Breast epithelium (tissue), 4 donors: ENCODE measurements around the gene TMCC2. TPM values are rescaled to one million over a fixed set of nuclear protein-coding genes. Genes with fewer than 3 reads are reported as not detected.

Experiments
- DNase-seq, 2 donors: peaks; one replicate each; pipeline ENCODE4 v3.0.0-alpha.2; 2019; ENCODE audit warnings: low spot score in 2 of 2
- H3K27ac ChIP-seq, 2 donors: fragments of 200-600 bp; sonication (generic) in 1 of 2; one replicate each; pipeline ENCODE4 v1.5.1; 2016 to 2019; ENCODE audit warnings: mild to moderate bottlenecking in 1 of 2
- H3K27me3 ChIP-seq, 2 donors: fragments of 200-600 bp; sonication (generic) in 1 of 2; one replicate each; pipeline versions ENCODE4 v1.5.1 to v1.6.0; 2017 to 2019; ENCODE audit warnings: control low read depth in 1 of 2, mild to moderate bottlenecking in 1 of 2
- H3K36me3 ChIP-seq: fragments of 200-600 bp; one replicate; pipeline ENCODE4 v1.5.1; 2019
- H3K4me1 ChIP-seq, 2 donors: fragments of 200-600 bp; sonication (generic); one replicate each; pipeline ENCODE4 v1.5.1; 2016 to 2019; ENCODE audit warnings: control low read depth in 1 of 2
- H3K4me3 ChIP-seq, 3 donors: fragments of 200-600 bp; sonication (generic); 1 replicate in 2 of 3; 2 replicates in 1 of 3; pipeline ENCODE4 v1.5.1; 2016 to 2019; ENCODE audit warnings: mild to moderate bottlenecking in 3 of 3, moderate library complexity in 2 of 3
- H3K9me3 ChIP-seq, 2 donors: fragments of 200-600 bp; sonication (generic) in 1 of 2; one replicate each; pipeline ENCODE4 v1.5.1; 2016 to 2019; ENCODE audit warnings: control low read depth in 1 of 2
- POLR2A ChIP-seq: fragments of 450-650 bp; IDR thresholded peaks from one replicate; pipeline ENCODE4 v1.6.1; 2016; ENCODE audit warnings: antibody characterized with exemption, mild to moderate bottlenecking, moderate library complexity
- POLR2AphosphoS5 ChIP-seq, 3 donors: sonication (generic); formaldehyde crosslinking; IDR thresholded peaks; one replicate each; pipeline ENCODE4 v1.6.1; 2017; ENCODE audit warnings: antibody characterized with exemption in 3 of 3
- intact Hi-C: fragments of 100-400 bp; cut with DNase I; formaldehyde crosslinking; loops from one replicate; pipeline ENCODE4 v1.15.1; 2023; ENCODE audit warnings: low total_unique reads
- total RNA-seq, 3 donors: library from RNA; depleted of rRNA; stranded (reverse); fragments of >200 nt; gene quantifications; one replicate each; pipeline ENCODE4 v1.1.0, GENCODE V29; 2016
- TF ChIP-seq, protein P1 (sequence below), 3 donors: fragments of 450-650 bp; IDR thresholded peaks; one replicate each; pipeline ENCODE4 v1.5.1; 2016 to 2017; ENCODE audit warnings: antibody characterized with exemption in 3 of 3, mild to moderate bottlenecking in 3 of 3, moderate library complexity in 3 of 3

TMCC2 gene
- total RNA-seq, 3 donors from 2014 or later, result 1.1 to 2.2 (median 2.0) TPM

DNA sequence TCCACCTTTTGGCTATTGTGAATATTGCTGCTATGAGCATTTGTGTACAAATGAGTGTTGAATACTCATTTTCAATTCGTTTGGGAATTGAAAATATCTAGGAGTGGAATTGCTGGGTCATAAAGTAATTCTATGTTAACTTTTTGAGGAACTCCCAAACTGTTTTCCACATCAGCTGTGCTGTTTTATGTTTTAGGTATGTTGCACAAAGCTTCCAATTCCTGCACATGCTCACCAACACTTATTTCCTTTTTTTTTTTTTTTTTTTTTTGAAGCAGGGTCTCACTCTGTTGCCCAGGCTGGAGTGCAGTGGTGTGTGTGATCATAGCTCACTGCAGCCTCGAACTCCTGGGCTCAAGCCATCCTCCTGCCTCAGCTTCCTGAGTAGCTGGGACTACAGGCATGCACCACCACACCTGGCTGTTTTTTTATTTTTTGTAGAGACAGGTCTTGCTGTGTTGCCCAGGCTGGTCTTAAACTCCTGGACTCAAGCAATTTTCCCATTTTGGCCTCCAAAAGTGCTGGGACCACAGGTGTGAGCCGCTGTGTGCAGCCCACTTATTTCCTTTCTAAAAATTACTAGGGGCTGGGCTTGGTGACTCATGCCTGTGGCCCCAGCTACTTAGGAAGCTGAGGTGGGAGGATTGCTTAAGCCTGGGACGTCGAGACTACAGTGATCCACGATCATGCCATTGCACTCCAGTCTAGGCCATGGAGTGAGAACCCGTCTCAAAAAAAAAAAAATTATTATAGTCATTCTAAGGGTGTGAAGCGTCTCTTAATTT lies 33.4 kb downstream of the TMCC2 start:
- Histone ChIP-seq H3K9me3 (no peaks in the 10 kb centered on the region), H3K4me1 (no peaks in the 10 kb centered on the region), H3K27me3 (no peaks in the 10 kb centered on the region), H3K36me3 (no peaks in the 10 kb centered on the region), H3K27ac (no peak overlapping the region), H3K4me3 (no peak overlapping the region)
- no peak for DNase-seq
- intact Hi-C loops, result no loop called here
- no peak for TF ChIP-seq POLR2A
- TF ChIP-seq POLR2AphosphoS5 (IDR thresholded peaks at IDR 0.05), result no peak
- TF ChIP-seq, protein P1, sequence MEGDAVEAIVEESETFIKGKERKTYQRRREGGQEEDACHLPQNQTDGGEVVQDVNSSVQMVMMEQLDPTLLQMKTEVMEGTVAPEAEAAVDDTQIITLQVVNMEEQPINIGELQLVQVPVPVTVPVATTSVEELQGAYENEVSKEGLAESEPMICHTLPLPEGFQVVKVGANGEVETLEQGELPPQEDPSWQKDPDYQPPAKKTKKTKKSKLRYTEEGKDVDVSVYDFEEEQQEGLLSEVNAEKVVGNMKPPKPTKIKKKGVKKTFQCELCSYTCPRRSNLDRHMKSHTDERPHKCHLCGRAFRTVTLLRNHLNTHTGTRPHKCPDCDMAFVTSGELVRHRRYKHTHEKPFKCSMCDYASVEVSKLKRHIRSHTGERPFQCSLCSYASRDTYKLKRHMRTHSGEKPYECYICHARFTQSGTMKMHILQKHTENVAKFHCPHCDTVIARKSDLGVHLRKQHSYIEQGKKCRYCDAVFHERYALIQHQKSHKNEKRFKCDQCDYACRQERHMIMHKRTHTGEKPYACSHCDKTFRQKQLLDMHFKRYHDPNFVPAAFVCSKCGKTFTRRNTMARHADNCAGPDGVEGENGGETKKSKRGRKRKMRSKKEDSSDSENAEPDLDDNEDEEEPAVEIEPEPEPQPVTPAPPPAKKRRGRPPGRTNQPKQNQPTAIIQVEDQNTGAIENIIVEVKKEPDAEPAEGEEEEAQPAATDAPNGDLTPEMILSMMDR (IDR thresholded peaks at IDR 0.05), result no peak

GRCh38 chr1:205261946-205262691 lies 34.4 kb downstream of the TMCC2 start:
- no peaks in the 10 kb centered on the region for H3K36me3 ChIP-seq
- intact Hi-C loops, result no loop called here
- H3K9me3 ChIP-seq, result no peaks in the 10 kb centered on the region
- no peak overlapping the region for H3K4me3 ChIP-seq
- H3K27ac ChIP-seq, result no peak overlapping the region
- no peak for DNase-seq
- no peaks in the 10 kb centered on the region for H3K4me1 ChIP-seq
- TF ChIP-seq POLR2A (no peak), POLR2AphosphoS5 (IDR thresholded peaks at IDR 0.05) (no peak)
- TF ChIP-seq, protein P1 (IDR thresholded peaks at IDR 0.05), result no peak
- no peaks in the 10 kb centered on the region for H3K27me3 ChIP-seq

GRCh38 chr1:205262731-205263171 lies 35.0 kb downstream of the TMCC2 start:
- no peaks in the 10 kb centered on the region for H3K27me3 ChIP-seq
- no peak overlapping the region for H3K27ac ChIP-seq
- intact Hi-C loops, result no loop called here
- H3K4me3 ChIP-seq, result no peak overlapping the region
- H3K36me3 ChIP-seq, result no peaks in the 10 kb centered on the region
- no peak for DNase-seq
- TF ChIP-seq POLR2AphosphoS5 (IDR thresholded peaks at IDR 0.05) (no peak), POLR2A (no peak)
- TF ChIP-seq, protein P1 (IDR thresholded peaks at IDR 0.05), result no peak
- H3K9me3 ChIP-seq, result no peaks in the 10 kb centered on the region
- H3K4me1 ChIP-seq, result no peaks in the 10 kb centered on the region

- Histone ChIP-seq H3K27ac (no peak overlapping the region), H3K9me3 (no peaks in the 10 kb centered on the region), H3K27me3 (no peaks in the 10 kb centered on the region), H3K36me3 (no peaks in the 10 kb centered on the region), H3K4me3 (no peak overlapping the region), H3K4me1 (no peaks in the 10 kb centered on the region)
- intact Hi-C loops, result no loop called here
- DNase-seq, result no peak
- no peak for TF ChIP-seq POLR2AphosphoS5 (IDR thresholded peaks at IDR 0.05)
- no peak for TF ChIP-seq POLR2A
- TF ChIP-seq, protein P1 (IDR thresholded peaks at IDR 0.05), result no peak
These were observed 35.9 kb downstream of the TMCC2 start for GRCh38 chr1:205263580-205264190.
